Measurements from ENCODE around the gene TK2. TPM values are rescaled to one million over a fixed set of nuclear protein-coding genes. Genes with fewer than 3 reads are reported as not detected.

The TK2 gene
- total RNA-seq, 1 experiment from 2014 or later = 5.0 TPM

DNA sequence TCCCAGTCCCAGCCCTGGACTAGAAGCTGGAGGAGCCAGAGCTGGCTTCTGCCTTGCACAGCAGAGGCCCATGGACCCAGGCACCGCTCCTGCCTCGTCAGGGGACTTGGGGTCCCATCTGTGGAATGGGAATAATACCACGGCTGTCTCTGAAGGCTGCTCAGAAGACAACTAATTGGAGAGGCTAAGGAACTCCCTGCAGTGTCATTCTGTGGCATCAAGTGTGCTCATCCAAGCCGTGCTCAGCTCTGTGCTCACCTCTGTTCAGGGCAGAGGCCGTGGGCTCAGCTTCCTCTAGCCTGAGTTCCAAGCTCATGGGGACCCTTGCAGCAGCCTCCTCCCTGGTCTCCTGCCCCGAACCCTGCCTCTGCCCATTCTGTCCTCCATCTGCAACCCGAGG is 91.1 kb downstream of the TK2 start:
- no peak for DNase-seq (ENCODE audit: low spot score)
- Mint-ChIP-seq H3K4me3 (no peak overlapping the region), H3K4me1 (peaks cover 18% of the 10 kb centered on the region), H3K9me3 (no peaks in the 10 kb centered on the region), H3K27me3 (ENCODE audit: low read depth) (peaks cover 7% of the 10 kb centered on the region), H3K36me3 (no peaks in the 10 kb centered on the region), H3K27ac (no peak overlapping the region)
- CTCF ChIA-PET = interaction anchor here (0.8 to 3.0 kb wide), 6 partner anchors 16 to 422 kb away, joined by 3 to 23 read pairs (median 4); no protein-coding TSS in a partner anchor
- POLR2A ChIA-PET = no interaction called here
- ATAC-seq = no peak
- TF ChIP-seq, protein P1, sequence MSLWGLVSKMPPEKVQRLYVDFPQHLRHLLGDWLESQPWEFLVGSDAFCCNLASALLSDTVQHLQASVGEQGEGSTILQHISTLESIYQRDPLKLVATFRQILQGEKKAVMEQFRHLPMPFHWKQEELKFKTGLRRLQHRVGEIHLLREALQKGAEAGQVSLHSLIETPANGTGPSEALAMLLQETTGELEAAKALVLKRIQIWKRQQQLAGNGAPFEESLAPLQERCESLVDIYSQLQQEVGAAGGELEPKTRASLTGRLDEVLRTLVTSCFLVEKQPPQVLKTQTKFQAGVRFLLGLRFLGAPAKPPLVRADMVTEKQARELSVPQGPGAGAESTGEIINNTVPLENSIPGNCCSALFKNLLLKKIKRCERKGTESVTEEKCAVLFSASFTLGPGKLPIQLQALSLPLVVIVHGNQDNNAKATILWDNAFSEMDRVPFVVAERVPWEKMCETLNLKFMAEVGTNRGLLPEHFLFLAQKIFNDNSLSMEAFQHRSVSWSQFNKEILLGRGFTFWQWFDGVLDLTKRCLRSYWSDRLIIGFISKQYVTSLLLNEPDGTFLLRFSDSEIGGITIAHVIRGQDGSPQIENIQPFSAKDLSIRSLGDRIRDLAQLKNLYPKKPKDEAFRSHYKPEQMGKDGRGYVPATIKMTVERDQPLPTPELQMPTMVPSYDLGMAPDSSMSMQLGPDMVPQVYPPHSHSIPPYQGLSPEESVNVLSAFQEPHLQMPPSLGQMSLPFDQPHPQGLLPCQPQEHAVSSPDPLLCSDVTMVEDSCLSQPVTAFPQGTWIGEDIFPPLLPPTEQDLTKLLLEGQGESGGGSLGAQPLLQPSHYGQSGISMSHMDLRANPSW (CRISPR knock-in tag; conservative IDR thresholded peaks at IDR 0.05; ENCODE audit: low read depth) = no peak
- TF ChIP-seq NFE2L1 (CRISPR knock-in tag; IDR thresholded peaks at IDR 0.05) (no peak), GTF2I (CRISPR knock-in tag; conservative IDR thresholded peaks at IDR 0.05) (no peak), NR2C2 (CRISPR knock-in tag; IDR thresholded peaks at IDR 0.05) (no peak), TCF7 (CRISPR knock-in tag; IDR thresholded peaks at IDR 0.05; ENCODE audit: low read depth) (no peak), NR3C1 (CRISPR knock-in tag; conservative IDR thresholded peaks at IDR 0.05; ENCODE audit: low read depth) (no peak), ZNF263 (CRISPR knock-in tag; IDR thresholded peaks at IDR 0.05; ENCODE audit: low read depth) (no peak), HMGA2 (CRISPR knock-in tag; IDR thresholded peaks at IDR 0.05) (no peak)
- TF ChIP-seq, protein P2, sequence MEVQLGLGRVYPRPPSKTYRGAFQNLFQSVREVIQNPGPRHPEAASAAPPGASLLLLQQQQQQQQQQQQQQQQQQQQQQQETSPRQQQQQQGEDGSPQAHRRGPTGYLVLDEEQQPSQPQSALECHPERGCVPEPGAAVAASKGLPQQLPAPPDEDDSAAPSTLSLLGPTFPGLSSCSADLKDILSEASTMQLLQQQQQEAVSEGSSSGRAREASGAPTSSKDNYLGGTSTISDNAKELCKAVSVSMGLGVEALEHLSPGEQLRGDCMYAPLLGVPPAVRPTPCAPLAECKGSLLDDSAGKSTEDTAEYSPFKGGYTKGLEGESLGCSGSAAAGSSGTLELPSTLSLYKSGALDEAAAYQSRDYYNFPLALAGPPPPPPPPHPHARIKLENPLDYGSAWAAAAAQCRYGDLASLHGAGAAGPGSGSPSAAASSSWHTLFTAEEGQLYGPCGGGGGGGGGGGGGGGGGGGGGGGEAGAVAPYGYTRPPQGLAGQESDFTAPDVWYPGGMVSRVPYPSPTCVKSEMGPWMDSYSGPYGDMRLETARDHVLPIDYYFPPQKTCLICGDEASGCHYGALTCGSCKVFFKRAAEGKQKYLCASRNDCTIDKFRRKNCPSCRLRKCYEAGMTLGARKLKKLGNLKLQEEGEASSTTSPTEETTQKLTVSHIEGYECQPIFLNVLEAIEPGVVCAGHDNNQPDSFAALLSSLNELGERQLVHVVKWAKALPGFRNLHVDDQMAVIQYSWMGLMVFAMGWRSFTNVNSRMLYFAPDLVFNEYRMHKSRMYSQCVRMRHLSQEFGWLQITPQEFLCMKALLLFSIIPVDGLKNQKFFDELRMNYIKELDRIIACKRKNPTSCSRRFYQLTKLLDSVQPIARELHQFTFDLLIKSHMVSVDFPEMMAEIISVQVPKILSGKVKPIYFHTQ (CRISPR knock-in tag; IDR thresholded peaks at IDR 0.05) = no peak
- TF ChIP-seq, protein P3, sequence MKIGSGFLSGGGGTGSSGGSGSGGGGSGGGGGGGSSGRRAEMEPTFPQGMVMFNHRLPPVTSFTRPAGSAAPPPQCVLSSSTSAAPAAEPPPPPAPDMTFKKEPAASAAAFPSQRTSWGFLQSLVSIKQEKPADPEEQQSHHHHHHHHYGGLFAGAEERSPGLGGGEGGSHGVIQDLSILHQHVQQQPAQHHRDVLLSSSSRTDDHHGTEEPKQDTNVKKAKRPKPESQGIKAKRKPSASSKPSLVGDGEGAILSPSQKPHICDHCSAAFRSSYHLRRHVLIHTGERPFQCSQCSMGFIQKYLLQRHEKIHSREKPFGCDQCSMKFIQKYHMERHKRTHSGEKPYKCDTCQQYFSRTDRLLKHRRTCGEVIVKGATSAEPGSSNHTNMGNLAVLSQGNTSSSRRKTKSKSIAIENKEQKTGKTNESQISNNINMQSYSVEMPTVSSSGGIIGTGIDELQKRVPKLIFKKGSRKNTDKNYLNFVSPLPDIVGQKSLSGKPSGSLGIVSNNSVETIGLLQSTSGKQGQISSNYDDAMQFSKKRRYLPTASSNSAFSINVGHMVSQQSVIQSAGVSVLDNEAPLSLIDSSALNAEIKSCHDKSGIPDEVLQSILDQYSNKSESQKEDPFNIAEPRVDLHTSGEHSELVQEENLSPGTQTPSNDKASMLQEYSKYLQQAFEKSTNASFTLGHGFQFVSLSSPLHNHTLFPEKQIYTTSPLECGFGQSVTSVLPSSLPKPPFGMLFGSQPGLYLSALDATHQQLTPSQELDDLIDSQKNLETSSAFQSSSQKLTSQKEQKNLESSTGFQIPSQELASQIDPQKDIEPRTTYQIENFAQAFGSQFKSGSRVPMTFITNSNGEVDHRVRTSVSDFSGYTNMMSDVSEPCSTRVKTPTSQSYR (CRISPR knock-in tag; IDR thresholded peaks at IDR 0.05) = no peak

DNA sequence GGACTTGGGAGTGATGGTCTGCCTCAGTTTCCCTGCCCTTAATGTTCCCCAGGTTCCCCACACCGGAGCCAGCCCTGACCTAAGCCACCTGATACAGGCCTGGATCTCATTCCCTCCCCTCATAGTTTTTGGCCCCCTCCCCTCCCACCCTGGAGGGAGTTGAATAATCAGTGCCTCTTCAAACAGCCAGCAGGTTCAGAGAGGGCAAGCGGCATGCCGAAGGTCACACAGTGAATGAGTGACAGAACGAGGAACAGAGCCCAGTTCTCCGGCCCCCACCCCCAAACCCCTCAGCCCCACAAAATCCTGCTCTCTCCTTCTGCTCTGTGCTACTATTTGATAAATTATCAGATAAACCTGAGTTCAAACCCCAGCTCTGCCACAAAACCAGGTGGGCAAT is 91.6 kb downstream of the TK2 start:
- Mint-ChIP-seq H3K36me3 (no peaks in the 10 kb centered on the region), H3K27ac (no peak overlapping the region), H3K4me3 (no peak overlapping the region), H3K9me3 (no peaks in the 10 kb centered on the region), H3K4me1 (peaks cover 18% of the 10 kb centered on the region), H3K27me3 (ENCODE audit: low read depth) (peaks cover 7% of the 10 kb centered on the region)
- CTCF ChIA-PET = interaction anchor here (1.0 to 3.0 kb wide), 5 partner anchors 15 to 150 kb away, joined by 3 to 23 read pairs (median 3); no protein-coding TSS in a partner anchor
- DNase-seq (ENCODE audit: low spot score) (no peak), ATAC-seq (no peak)
- TF ChIP-seq KAT7 (CRISPR knock-in tag; IDR thresholded peaks at IDR 0.05; ENCODE audit: borderline replicate concordance) = no peak
- TF ChIP-seq, protein P4, sequence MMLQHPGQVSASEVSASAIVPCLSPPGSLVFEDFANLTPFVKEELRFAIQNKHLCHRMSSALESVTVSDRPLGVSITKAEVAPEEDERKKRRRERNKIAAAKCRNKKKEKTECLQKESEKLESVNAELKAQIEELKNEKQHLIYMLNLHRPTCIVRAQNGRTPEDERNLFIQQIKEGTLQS (CRISPR knock-in tag; conservative IDR thresholded peaks at IDR 0.05) = no peak
- no peak for TF ChIP-seq SOX15 (CRISPR knock-in tag; IDR thresholded peaks at IDR 0.05)
- no peak for TF ChIP-seq HMGA2 (CRISPR knock-in tag; IDR thresholded peaks at IDR 0.05)
- no peak for TF ChIP-seq FOXK1 (CRISPR knock-in tag; IDR thresholded peaks at IDR 0.05)
- TF ChIP-seq ZBTB21 (CRISPR knock-in tag; IDR thresholded peaks at IDR 0.05; ENCODE audit: borderline replicate concordance) = no peak
- TF ChIP-seq NR1H2 (CRISPR knock-in tag; IDR thresholded peaks at IDR 0.05) = no peak
- TF ChIP-seq, protein P5, sequence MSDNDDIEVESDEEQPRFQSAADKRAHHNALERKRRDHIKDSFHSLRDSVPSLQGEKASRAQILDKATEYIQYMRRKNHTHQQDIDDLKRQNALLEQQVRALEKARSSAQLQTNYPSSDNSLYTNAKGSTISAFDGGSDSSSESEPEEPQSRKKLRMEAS (CRISPR knock-in tag; IDR thresholded peaks at IDR 0.05) = no peak
- TF ChIP-seq, protein P6, sequence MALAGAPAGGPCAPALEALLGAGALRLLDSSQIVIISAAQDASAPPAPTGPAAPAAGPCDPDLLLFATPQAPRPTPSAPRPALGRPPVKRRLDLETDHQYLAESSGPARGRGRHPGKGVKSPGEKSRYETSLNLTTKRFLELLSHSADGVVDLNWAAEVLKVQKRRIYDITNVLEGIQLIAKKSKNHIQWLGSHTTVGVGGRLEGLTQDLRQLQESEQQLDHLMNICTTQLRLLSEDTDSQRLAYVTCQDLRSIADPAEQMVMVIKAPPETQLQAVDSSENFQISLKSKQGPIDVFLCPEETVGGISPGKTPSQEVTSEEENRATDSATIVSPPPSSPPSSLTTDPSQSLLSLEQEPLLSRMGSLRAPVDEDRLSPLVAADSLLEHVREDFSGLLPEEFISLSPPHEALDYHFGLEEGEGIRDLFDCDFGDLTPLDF (CRISPR knock-in tag; IDR thresholded peaks at IDR 0.05) = no peak
- TF ChIP-seq, protein P7, sequence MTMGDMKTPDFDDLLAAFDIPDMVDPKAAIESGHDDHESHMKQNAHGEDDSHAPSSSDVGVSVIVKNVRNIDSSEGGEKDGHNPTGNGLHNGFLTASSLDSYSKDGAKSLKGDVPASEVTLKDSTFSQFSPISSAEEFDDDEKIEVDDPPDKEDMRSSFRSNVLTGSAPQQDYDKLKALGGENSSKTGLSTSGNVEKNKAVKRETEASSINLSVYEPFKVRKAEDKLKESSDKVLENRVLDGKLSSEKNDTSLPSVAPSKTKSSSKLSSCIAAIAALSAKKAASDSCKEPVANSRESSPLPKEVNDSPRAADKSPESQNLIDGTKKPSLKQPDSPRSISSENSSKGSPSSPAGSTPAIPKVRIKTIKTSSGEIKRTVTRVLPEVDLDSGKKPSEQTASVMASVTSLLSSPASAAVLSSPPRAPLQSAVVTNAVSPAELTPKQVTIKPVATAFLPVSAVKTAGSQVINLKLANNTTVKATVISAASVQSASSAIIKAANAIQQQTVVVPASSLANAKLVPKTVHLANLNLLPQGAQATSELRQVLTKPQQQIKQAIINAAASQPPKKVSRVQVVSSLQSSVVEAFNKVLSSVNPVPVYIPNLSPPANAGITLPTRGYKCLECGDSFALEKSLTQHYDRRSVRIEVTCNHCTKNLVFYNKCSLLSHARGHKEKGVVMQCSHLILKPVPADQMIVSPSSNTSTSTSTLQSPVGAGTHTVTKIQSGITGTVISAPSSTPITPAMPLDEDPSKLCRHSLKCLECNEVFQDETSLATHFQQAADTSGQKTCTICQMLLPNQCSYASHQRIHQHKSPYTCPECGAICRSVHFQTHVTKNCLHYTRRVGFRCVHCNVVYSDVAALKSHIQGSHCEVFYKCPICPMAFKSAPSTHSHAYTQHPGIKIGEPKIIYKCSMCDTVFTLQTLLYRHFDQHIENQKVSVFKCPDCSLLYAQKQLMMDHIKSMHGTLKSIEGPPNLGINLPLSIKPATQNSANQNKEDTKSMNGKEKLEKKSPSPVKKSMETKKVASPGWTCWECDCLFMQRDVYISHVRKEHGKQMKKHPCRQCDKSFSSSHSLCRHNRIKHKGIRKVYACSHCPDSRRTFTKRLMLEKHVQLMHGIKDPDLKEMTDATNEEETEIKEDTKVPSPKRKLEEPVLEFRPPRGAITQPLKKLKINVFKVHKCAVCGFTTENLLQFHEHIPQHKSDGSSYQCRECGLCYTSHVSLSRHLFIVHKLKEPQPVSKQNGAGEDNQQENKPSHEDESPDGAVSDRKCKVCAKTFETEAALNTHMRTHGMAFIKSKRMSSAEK (CRISPR knock-in tag; IDR thresholded peaks at IDR 0.05; ENCODE audit: borderline replicate concordance) = no peak
- POLR2A ChIA-PET = no interaction called here
